Left ventricle myocardium inferior (tissue), 1 donor: ENCODE results near the gene ATP11B. TPM values are rescaled to one million over a fixed set of nuclear protein-coding genes. Genes with fewer than 3 reads are reported as not detected.
"Not testable (repeated sequence)": the region's sequence is repeated elsewhere in the genome, so short reads cannot be mapped to it uniquely, and the experiment has no call there.

Experiments used
- DNase-seq: peaks from one replicate; pipeline ENCODE4 v3.0.0-alpha.2; 2020
- H3K27ac ChIP-seq: fragments of 200-600 bp; replicated peaks from 2 replicates; pipeline ENCODE4 v1.8.0; 2021
- H3K27me3 ChIP-seq: fragments of 200-600 bp; 2 replicates; pipeline ENCODE4 v1.8.0; 2021; ENCODE audit warnings: low read depth
- H3K36me3 ChIP-seq: fragments of 200-600 bp; 2 replicates; pipeline ENCODE4 v1.8.0; 2021
- H3K4me1 ChIP-seq: fragments of 200-600 bp; 2 replicates; pipeline ENCODE4 v1.8.0; 2021
- H3K4me3 ChIP-seq: fragments of 200-600 bp; 2 replicates; pipeline ENCODE4 v1.8.0; 2021; ENCODE audit warnings: mild to moderate bottlenecking, moderate library complexity
- H3K9me3 ChIP-seq: fragments of 200-600 bp; replicated peaks from 2 replicates; pipeline ENCODE4 v1.8.0; 2021
- intact Hi-C: fragments of 100-400 bp; cut with micrococcal nuclease; formaldehyde crosslinking; loops from one replicate; pipeline ENCODE4 v1.11.0; 2022
- total RNA-seq: library from RNA; stranded (reverse); fragmentation: NEBNext Ultra II Directional; extraction: Animal tissue kit (Norgen Biotek cat#: 25700); gene quantifications from one replicate; pipeline ENCODE4 v1.2.1, GENCODE V29; 2021
- TF ChIP-seq, protein P1 (sequence below): fragments of 200-600 bp; IDR thresholded peaks from 2 replicates; pipeline ENCODE4 v1.8.0; 2021; ENCODE audit warnings: antibody characterized with exemption, mild to moderate bottlenecking, borderline replicate concordance
- donor health status: DM: no; HTN: yes; CAD: no; lungs with severe emphysema.

Gene ATP11B
- total RNA-seq, 1 donor from 2014 or later = 32.4 TPM

- Histone ChIP-seq H3K27ac (no peak overlapping the region), H3K9me3 (no peaks in the 10 kb centered on the region), H3K27me3 (no peaks in the 10 kb centered on the region), H3K36me3 (peaks cover 90% of the 10 kb centered on the region), H3K4me1 (no peaks in the 10 kb centered on the region), H3K4me3 (no peak overlapping the region)
- intact Hi-C loops = no loop called here
- TF ChIP-seq, protein P1, sequence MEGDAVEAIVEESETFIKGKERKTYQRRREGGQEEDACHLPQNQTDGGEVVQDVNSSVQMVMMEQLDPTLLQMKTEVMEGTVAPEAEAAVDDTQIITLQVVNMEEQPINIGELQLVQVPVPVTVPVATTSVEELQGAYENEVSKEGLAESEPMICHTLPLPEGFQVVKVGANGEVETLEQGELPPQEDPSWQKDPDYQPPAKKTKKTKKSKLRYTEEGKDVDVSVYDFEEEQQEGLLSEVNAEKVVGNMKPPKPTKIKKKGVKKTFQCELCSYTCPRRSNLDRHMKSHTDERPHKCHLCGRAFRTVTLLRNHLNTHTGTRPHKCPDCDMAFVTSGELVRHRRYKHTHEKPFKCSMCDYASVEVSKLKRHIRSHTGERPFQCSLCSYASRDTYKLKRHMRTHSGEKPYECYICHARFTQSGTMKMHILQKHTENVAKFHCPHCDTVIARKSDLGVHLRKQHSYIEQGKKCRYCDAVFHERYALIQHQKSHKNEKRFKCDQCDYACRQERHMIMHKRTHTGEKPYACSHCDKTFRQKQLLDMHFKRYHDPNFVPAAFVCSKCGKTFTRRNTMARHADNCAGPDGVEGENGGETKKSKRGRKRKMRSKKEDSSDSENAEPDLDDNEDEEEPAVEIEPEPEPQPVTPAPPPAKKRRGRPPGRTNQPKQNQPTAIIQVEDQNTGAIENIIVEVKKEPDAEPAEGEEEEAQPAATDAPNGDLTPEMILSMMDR = no peak
- no peak for DNase-seq
Measured at GRCh38 chr3:182869059-182869458, 75.8 kb downstream of the ATP11B start.

- H3K4me1 ChIP-seq, DNase-seq, intact Hi-C loops, H3K4me3 ChIP-seq, H3K9me3 ChIP-seq, H3K27ac ChIP-seq, H3K27me3 ChIP-seq: not testable (repeated sequence)
- peaks cover 99% of the 10 kb centered on the region for H3K36me3 ChIP-seq
Measured at GRCh38 chr3:182870917-182871316, 77.6 kb downstream of the ATP11B start.

DNA sequence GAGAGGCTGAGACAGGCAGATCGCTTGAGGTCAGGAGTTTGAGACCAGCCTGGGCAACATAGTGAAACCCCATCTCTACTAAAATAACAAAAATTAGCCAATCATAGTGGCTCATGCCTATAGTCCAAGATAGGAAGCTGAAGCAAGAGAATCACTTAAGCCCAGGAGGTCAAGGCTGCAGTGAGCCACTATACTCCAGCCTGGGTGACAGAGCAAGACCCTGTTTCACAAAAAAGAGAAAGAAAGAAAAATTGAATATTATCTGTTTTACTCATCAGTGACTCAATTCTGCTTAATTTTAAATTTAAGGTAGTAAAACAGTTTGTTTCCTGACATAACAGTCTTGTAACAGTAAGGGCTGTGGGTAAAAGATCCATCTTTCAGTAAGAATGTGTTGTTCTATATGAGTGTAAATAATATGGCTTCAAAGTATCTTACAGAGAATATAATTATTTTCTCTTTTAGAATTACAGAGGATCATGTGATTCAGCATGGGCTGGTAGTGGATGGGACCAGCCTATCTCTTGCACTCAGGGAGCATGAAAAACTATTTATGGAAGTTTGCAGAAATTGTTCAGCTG lies 85.8 kb downstream of the ATP11B start:
- H3K36me3 ChIP-seq = peaks cover 71% of the 10 kb centered on the region
- TF ChIP-seq, protein P1 = no peak
- no peaks in the 10 kb centered on the region for H3K4me1 ChIP-seq
- intact Hi-C loops = no loop called here
- DNase-seq = no peak
- H3K4me3 ChIP-seq = no peak overlapping the region
- no peak overlapping the region for H3K27ac ChIP-seq
- H3K27me3 ChIP-seq = no peaks in the 10 kb centered on the region
- H3K9me3 ChIP-seq = no peaks in the 10 kb centered on the region

DNA sequence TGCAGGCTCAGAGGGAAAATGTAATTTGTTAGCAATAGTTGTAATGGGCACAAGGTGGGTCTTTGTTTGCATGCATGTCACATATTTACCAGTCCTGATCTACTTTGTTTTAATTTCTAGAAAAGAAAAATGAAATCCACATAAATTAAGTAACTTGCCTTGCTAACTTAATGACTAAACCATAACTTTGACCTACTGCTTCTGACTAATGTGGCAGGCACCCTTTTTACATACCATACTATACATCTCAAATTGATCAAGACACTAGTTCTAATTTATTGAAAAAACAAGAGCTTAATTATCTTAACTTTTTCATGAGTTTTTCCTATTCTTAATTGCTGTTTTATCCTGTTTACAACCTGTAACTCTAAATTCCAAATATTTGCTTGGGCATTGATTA lies 93.2 kb downstream of the ATP11B start:
- Histone ChIP-seq H3K4me1 (no peaks in the 10 kb centered on the region), H3K27ac (no peak overlapping the region), H3K27me3 (no peaks in the 10 kb centered on the region), H3K9me3 (no peaks in the 10 kb centered on the region), H3K36me3 (peaks cover 67% of the 10 kb centered on the region), H3K4me3 (no peak overlapping the region)
- TF ChIP-seq, protein P1 = no peak
- DNase-seq = no peak
- intact Hi-C loops = no loop called here

DNA sequence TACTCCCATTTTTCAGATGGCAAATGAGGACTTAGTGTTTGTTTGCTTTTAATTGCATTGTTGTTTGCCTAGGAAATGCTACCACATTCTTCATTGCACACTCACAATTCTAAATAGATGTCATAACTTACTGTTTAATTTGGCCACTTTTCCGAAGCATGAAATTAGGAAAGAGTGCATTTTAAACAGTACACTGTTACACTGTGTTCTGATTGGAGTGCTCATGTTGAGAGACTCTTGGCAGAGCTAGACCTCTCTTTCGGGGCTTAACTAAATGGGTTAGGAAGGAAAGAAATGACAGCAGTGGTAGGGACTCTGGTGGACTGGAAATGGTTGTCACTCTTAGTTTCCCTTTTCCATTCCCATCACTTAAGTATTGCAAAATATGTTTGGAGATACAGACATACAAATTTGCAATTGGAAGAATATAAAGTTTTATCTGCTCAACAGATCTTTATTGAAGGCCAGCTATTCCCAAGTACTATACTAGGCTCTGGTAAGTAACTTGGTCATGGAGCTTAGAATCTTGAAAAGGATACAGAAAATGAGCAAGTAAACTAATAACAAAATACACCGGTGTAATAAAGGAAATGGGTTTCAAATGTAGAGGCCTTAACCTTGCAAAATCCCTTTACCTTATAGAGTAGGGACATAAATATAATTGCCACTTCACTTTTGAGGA lies 96.8 kb downstream of the ATP11B start:
- H3K9me3 ChIP-seq = no peaks in the 10 kb centered on the region
- intact Hi-C loops = no loop called here
- H3K27me3 ChIP-seq = no peaks in the 10 kb centered on the region
- DNase-seq = no peak
- H3K36me3 ChIP-seq = peaks cover 58% of the 10 kb centered on the region
- H3K4me1 ChIP-seq = no peaks in the 10 kb centered on the region
- no peak overlapping the region for H3K27ac ChIP-seq
- no peak overlapping the region for H3K4me3 ChIP-seq
- TF ChIP-seq, protein P1 = no peak

- Histone ChIP-seq H3K27ac (no peak overlapping the region), H3K27me3 (no peaks in the 10 kb centered on the region), H3K4me1 (peaks cover 8% of the 10 kb centered on the region), H3K9me3 (no peaks in the 10 kb centered on the region), H3K36me3 (peaks cover 52% of the 10 kb centered on the region), H3K4me3 (no peak overlapping the region)
- TF ChIP-seq, protein P1 = no peak
- no peak for DNase-seq
- intact Hi-C loops = no loop called here
Measured at GRCh38 chr3:182891364-182891763, 98.1 kb downstream of the ATP11B start.
